Measurements from ENCODE around the gene SARNP. TPM values are rescaled to one million over a fixed set of nuclear protein-coding genes. Genes with fewer than 3 reads are reported as not detected.

The SARNP gene
- polyA plus RNA-seq, 1 of the 3 experiments (the other 2 are of a cell fraction) = 65.8 TPM

DNA sequence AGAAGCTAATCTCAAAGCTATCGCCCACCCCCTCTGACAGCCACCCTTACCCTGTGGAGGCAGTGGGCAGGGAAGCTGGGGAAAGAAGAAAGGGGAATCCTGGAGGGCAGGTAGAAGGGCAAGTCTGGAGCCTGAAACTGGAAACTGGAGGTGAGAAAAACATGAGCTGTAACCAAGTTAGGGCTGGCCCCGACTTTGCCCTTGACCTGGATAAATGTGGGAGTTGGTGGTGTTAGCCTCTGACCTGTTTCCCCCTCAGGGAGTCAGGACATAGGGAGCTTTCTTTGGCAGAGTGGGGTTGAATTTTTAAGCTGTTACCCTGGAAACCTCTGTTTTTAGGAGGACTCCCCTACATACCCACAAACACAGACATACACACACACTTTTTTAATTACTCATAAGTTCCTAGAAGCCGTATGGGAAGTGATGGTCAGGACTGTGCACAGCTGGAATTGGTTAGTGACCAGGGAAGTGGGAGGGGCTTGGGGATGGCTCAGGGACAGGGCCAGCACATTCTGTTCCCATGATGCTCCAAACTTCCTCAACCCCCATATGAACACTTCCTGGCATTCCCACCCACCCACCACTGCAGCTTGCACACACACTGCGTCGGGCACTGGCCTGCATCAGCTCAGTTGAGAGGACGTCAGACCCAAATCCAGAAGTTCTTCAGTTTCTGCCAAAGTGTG lies 30.2 kb upstream of the SARNP start (continued):
- TF ChIP-seq, protein P1, sequence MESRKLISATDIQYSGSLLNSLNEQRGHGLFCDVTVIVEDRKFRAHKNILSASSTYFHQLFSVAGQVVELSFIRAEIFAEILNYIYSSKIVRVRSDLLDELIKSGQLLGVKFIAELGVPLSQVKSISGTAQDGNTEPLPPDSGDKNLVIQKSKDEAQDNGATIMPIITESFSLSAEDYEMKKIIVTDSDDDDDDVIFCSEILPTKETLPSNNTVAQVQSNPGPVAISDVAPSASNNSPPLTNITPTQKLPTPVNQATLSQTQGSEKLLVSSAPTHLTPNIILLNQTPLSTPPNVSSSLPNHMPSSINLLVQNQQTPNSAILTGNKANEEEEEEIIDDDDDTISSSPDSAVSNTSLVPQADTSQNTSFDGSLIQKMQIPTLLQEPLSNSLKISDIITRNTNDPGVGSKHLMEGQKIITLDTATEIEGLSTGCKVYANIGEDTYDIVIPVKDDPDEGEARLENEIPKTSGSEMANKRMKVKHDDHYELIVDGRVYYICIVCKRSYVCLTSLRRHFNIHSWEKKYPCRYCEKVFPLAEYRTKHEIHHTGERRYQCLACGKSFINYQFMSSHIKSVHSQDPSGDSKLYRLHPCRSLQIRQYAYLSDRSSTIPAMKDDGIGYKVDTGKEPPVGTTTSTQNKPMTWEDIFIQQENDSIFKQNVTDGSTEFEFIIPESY (IDR thresholded peaks at IDR 0.05; ENCODE audit: borderline replicate concordance, low read depth) = no peak
- no peak for TF ChIP-seq FOSL2 (IDR thresholded peaks at IDR 0.05; ENCODE audit: borderline replicate concordance, low read depth)
- peak; percentile 65 for TF ChIP-seq GABPA (IDR thresholded peaks at IDR 0.05; ENCODE audit: low read depth)
- no peak for TF ChIP-seq FOXM1 (IDR thresholded peaks at IDR 0.05; ENCODE audit: low read depth)
- no peak for TF ChIP-seq NRF1 (IDR thresholded peaks at IDR 0.05; ENCODE audit: low read depth, low read length)
- TF ChIP-seq RFX5 (IDR thresholded peaks at IDR 0.05; ENCODE audit: low read length) = no peak
- TF ChIP-seq, protein P2, sequence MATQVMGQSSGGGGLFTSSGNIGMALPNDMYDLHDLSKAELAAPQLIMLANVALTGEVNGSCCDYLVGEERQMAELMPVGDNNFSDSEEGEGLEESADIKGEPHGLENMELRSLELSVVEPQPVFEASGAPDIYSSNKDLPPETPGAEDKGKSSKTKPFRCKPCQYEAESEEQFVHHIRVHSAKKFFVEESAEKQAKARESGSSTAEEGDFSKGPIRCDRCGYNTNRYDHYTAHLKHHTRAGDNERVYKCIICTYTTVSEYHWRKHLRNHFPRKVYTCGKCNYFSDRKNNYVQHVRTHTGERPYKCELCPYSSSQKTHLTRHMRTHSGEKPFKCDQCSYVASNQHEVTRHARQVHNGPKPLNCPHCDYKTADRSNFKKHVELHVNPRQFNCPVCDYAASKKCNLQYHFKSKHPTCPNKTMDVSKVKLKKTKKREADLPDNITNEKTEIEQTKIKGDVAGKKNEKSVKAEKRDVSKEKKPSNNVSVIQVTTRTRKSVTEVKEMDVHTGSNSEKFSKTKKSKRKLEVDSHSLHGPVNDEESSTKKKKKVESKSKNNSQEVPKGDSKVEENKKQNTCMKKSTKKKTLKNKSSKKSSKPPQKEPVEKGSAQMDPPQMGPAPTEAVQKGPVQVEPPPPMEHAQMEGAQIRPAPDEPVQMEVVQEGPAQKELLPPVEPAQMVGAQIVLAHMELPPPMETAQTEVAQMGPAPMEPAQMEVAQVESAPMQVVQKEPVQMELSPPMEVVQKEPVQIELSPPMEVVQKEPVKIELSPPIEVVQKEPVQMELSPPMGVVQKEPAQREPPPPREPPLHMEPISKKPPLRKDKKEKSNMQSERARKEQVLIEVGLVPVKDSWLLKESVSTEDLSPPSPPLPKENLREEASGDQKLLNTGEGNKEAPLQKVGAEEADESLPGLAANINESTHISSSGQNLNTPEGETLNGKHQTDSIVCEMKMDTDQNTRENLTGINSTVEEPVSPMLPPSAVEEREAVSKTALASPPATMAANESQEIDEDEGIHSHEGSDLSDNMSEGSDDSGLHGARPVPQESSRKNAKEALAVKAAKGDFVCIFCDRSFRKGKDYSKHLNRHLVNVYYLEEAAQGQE (IDR thresholded peaks at IDR 0.05; ENCODE audit: low read depth, low read length) = no peak

DNA sequence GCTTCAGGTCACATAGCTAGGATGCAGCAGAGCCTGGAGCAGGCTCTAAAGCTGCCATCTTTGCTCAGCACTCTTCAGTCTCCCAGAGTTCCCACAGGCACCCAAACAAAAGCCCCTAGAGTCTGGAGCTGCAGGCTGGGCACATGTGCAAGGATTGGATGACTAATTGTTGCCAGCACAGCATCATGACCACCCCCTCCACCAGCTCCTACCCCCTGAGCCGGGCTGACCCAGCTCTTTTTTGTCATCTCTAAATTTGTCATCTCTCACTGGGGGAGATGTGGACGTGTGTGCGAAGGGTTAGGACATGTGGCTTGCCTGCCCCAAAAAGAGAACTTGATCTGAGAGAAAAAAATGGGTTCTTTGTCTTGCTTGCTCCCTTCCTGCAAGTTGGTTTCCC lies 29.5 kb upstream of the SARNP start:
- no peak for DNase-seq
- peaks cover 14 to 20% of the 10 kb centered on the region in 2 experiments; a peak in 3 of 4 replicates for H3K4me1 ChIP-seq (ENCODE audit: control insufficient read depth in 1 of 2, insufficient read depth in 2 of 2, low read depth in 1 of 2, low read length in 1 of 2)
- peak overlapping the region; percentile 74; the same call in 1 of the 2 replicates for H3K4me2 ChIP-seq
- peaks cover 14% of the 10 kb centered on the region for H3F3A ChIP-seq (replicated peaks; ENCODE audit: insufficient read depth)
- ChIA-PET POLR2A (interaction anchor here (0.7 to 2.1 kb wide), 5 partner anchors 10 to 136 kb away, joined by 3 to 29 read pairs (median 3); partner anchors contain the start of genes DGKA and DNAJC14), CTCF (interaction anchor here (0.9 to 1.7 kb wide), 5 partner anchors 11 to 93 kb away, joined by 3 to 5 read pairs (median 3); partner anchors contain the start of gene PYM1)
- H3K4me3 ChIP-seq (ENCODE audit: low read depth in 2 of 2, low read length in 1 of 2) = no peak overlapping the region
- 29% methylated on average over 3 of the region's 3 CpGs for WGBS (ENCODE audit: low lambda C conversion rate)
- H3K9me3 ChIP-seq = no peaks in the 10 kb centered on the region
- H4K20me1 ChIP-seq (ENCODE audit: insufficient read depth) = no peaks in the 10 kb centered on the region
- no peaks in the 10 kb centered on the region for H3K9me2 ChIP-seq
- H3K9ac ChIP-seq = peak overlapping the region; percentile 80; the same call in 1 of the 2 replicates
- peak overlapping the region; percentile 44 for H2AFZ ChIP-seq (ENCODE audit: low read depth)
- peak overlapping the region; percentile 96 to 100 for H3K27ac ChIP-seq (ENCODE audit: low read depth in 2 of 2, low read length in 1 of 2)
- H3K79me2 ChIP-seq (ENCODE audit: insufficient read depth) = no peaks in the 10 kb centered on the region
- no peaks in the 10 kb centered on the region for H3K36me3 ChIP-seq (replicated peaks in 1 of 2; ENCODE audit: control insufficient read depth in 1 of 2, insufficient read depth in 2 of 2, low read length in 1 of 2)
- H3K27me3 ChIP-seq (ENCODE audit: insufficient read depth) = no peaks in the 10 kb centered on the region
- TF ChIP-seq JUND (IDR thresholded peaks at IDR 0.05) (no peak; the same call in 1 of the 2 replicates), FOSL2 (IDR thresholded peaks at IDR 0.05; ENCODE audit: borderline replicate concordance, low read depth) (peak; percentile 51; the same call in 1 of the 2 replicates), RFX5 (IDR thresholded peaks at IDR 0.05; ENCODE audit: low read length) (no peak), TCF12 (IDR thresholded peaks at IDR 0.05) (peak; percentile 37; the same call in 1 of the 2 replicates), NFIC (IDR thresholded peaks at IDR 0.05; ENCODE audit: borderline replicate concordance) (no peak)
- TF ChIP-seq, protein P3, sequence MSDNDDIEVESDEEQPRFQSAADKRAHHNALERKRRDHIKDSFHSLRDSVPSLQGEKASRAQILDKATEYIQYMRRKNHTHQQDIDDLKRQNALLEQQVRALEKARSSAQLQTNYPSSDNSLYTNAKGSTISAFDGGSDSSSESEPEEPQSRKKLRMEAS (IDR thresholded peaks at IDR 0.05; ENCODE audit: low read depth) = peak; percentile 26; the same call in 1 of the 2 replicates

Measured in SK-N-SH (cell line).